HG03175 (cell line): ENCODE measurements around the gene SPACA5.
"Not testable (repeated sequence)": the region's sequence is repeated elsewhere in the genome, so short reads cannot be mapped to it uniquely, and the experiment has no call there.

Experiments
- ATAC-seq: cut with Tn5 transposase; IDR thresholded peaks from one replicate; pipeline ENCODE4 v1.9.1; 2021; ENCODE audit warnings: mild to moderate bottlenecking, moderate library complexity; ENCODE audit not compliant: unreplicated experiment

SPACA5 gene

DNA sequence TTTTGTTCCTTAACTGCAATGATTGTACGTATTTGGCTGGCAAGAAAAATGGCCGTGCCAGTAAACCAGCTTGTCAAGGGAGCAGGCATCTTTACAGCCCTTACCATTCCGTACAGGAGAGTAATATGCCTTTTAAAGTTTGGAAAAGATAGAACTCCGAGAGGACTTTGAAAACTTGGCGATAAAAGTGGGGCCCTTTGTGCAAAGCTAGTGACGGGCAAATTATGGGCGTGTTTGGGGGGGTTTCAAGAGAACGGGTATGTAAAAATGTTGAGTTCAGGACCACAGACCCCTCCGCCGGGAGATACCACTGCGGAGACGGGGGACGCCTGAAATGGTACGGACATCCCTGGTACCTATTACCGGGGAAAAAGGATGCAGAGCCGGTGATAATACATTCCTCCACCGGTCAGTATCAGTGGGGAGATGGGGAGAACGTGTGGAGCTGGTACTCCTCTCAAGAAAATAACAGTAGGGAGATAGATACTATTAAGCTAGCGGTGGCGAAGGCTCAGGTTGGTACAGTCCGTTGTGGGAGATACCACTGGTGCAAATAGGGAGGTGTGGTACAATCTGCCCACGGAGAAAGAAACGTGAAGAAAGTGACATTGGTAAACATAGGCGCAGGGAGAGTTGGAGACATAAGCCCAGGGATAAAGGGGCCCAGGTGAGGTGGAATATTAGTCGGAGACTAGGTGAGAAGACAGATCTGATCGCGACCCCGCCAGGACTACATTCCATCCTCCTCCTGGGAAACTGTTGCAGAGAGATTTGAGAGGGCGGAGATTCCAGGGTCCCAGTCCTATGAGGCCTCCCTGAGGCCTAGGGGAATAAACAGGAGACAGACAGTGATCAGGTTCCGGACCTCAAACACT lies 14.5 kb downstream of the SPACA5 start:
- ATAC-seq, result peak; percentile 74

DNA sequence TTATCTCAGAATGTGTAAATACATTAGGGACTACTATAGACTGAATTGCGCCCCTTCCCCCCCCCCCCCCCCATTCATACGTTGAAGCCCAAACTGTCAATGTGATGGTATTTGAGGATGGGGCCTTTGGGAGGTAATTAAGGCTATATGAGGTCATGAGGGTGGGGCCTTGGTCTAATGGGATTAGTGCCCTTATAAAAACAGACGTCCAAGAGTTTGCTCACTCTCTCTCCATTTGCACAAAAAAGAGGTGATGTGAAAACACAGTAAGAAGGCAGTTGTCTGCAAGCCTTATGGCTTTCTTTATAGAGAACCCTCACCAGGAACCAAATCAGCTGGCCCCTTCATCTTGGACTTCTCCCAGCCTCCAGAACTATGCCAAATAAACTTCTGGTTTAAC lies 15.3 kb downstream of the SPACA5 start:
- ATAC-seq, result no peak

DNA sequence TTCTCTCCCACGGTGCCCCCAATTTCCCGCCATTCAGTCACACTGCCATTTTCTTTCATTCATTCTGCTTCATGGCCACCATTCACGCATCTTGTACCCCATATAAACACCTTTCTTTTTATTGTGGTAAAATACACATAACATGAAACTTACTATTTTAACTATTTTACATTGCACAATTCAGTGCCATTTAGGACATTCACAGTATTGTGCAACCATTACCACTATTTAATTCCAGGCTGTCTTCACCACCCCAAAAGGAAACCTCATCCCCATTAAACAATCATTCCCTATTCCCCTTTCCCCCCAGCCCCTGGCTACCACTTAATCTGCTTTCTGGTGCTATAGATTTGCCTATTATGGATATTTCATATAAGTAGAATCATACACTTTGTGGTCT lies 15.9 kb downstream of the SPACA5 start:
- no peak for ATAC-seq

DNA sequence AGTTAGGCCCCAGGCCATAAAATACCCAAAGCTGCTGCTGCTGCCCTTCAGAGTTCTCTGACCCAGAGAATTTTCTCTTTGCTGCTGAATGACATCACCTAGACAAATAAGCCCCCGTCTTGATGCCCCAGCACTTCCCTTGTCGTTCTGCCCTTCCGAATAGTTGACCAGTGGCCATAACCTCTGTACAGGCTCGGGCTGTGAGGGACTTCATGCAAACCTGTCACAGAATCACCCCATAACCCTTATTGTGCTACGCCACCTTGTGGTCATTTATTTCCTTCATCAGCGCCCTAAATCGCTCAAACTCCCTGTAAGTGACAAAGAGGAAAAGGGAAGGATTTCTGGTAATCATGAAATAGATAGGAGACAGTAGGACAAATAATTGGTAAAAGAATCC lies 18.8 kb downstream of the SPACA5 start:
- no peak for ATAC-seq

DNA sequence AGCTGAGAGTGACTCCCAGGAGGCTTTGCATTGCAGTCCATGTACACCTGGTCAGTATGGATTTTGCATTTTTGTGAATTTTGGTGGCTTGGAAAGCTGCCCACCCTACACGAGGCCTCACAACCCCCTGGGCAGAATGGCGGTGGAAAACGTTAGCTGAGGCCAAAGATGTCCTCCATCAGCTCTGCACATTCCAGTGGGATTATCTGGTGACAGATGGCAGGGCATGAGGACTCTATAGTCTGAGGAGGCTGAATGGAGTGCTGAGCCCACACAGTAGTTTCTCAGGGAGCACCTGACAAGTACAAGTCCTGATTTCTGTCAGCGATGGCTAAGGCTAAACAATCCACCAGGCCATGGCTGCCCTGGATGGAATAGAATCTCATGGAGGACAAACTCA lies 20.8 kb downstream of the SPACA5 start:
- not testable (repeated sequence) for ATAC-seq

DNA sequence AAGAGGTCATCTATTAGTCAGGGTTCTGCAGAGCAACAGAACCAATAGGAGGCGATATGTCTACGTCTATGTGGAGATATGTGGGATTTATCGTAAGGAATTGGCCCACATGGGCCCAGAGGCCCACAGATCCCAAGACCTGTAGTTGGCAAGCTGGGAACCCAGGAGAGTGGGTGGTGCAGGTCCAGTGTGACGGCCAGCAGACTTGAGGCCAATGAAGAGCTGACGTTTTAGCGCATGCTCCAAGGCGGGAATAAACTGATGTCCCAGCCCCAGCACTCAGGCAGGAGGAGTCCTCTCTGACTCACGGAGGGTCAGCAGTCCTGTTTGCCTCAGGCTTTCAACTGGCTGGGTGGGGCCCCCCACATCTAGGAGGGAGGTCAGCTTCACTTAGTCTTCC lies 21.3 kb downstream of the SPACA5 start:
- ATAC-seq, result no peak

DNA sequence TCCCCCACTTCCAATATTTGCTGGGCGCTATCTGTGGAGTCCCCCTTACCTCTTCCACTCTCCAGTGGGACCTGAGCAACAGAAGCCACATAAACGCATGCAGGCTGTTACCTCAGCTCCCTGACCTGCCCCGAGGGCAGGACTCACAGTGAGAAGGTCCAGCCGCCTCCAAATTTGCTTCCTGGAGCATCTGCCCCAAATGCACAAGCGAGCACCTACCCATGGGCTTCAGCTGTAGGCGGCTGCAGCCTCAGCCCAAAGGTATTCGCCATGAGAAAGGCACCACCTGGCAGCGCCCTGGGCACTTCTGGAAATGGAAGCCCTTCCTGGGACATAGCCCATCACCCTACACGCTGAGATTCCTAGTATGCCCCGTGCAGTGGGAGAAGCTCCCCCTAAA lies 23.4 kb downstream of the SPACA5 start:
- no peak for ATAC-seq

DNA sequence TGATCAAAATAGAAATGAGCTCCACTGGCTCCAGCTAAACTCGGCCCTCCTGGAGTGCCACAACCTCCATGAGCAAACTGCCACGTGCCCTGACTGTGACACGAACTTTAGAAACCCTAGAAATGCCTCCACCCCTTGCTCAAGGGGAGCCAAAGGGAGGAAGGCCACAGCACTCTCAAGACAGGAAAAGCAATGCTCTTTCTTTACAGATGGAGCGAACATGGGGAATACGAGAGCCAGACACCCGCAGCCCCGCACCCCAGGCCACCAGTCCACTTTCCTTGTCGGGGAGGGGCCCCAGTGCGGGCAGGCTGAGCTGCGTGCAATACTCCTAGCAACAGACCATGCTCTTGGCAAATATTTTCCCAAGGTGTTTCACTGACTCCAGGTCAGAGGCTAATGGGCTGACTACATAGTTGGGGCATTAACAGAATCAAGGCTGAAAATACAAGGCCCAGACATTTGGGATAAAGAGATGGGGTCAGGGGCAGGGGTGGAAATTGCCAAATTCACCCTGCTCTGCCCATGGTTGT lies 23.9 kb downstream of the SPACA5 start:
- ATAC-seq, result not testable (repeated sequence)

DNA sequence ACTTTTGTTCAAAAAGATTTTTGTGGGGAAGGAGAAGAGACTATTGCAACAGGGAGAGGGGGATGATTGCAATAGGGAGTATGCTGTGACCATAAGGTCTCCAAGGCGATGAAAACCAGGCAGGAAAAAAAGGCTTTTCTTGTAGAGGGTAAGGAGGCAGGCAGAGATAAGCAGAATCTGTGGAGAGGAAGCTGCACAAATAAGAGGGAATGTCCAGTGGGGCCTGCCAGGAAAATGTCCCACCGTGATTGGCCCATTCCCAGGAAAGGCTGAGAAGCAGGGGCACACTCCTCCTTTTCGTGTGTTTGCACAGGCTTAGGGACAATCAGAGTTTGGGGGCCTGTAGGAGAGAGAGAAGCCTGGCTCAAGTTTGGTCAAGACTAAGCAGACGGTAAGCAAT lies 29.1 kb downstream of the SPACA5 start:
- no peak for ATAC-seq

DNA sequence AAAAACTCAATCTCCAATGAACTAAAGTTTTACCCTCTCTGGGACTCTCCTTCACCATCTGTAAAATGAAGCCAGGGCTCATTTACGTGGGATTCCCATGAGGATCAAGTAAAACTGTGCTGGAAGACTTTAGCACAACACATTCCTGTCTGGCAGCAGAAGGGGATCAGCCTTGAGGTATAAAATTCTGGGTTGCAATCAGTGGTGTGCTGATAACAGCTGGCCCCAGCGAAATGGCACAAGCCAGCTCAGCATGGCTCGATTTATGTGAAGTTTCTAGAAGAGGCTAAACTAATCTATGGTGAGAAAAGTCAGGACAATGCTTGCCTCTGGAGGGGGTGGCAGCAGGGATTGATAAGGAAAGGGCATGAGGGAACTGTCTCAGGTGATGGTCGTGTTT lies 36.3 kb downstream of the SPACA5 start:
- ATAC-seq, result no peak

DNA sequence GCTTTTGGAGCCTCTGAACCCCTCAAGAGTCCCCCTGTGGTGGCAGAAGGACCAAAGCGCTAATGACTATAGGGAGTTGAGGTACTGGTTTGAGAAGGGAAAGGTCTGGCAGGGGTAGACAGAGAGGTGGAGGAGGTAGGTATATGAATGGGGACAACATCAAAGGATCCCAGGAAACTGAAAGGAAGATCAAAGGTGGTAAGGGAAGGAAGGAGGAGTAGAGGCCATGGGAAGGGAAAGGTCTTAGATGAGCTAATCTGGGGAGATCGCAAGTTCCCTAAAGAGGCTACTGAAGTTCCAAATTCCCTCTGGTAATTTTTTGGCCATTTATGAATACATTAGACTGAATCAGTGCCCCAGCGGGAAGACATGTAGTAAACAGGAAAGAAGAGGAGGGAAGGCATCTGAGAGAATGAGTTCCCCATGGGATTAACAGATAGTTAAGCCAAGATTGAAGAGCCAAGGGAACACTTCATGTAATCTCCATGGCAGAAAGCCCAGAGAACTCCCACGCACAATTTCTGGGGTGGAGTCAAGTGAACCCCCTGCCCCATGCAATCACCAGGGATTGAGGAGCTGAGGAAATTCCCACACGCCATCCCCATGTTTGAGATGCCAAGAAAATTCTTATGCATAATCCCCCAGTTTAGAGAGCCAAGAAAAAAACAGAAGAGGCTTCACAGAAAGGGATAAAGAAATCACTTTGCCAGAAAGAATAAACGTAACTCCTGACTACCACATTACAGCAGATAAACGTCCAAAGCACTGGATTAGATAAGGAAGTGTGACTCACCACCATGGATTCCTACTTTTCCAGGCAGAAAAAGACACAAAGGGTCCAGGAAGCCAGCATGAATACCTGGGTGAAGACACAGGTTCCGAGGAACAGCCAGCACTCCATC lies 38.9 kb downstream of the SPACA5 start:
- ATAC-seq, result no peak

DNA sequence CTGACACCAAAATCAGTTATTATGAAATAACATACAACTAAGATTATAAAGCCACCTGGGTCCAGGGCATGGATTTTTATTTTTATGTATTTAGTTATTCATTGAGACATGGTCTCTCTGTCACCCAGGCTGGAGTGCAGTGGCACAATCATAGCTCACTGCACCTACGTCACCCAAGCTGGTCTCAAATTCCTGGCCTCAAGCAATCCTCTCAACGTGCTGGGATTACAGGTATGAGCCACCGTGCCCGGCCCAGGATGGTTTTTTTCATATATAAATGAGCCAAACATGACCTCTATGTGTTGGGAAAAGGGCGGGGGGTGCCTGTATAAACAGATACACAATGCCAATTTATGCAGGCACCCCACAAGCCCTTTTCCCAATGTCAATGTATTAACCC lies 40.1 kb downstream of the SPACA5 start:
- ATAC-seq, result no peak

DNA sequence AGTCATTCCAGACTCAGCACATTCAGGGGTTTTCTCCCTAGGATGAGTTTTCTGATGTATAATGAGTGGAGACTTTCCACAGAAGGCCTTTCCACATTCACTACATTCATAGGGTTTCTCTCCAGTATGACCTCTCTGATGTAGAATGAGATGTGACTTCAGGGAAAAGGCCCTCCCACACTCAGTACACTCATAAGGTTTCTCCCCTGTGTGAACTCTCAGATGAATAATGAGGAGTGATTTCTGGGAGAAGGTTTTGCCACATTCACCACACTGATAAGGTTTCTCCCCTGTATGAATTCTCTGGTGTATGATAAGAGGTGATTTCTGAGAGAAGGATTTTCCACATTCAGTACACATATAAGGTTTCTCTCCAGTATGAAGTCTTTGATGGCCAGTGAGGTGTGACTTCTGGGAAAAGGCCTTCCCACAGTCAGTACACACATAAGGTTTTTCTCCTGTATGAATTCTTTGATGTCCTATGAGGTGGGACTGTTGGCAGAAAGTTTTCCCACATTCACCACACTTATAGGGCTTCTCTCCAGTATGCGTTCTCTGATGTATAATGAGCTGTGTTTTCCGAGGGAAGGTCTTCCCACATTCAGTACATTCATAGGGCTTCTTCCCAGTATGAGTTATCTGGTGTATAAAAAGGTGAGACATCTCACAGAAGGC lies 52.0 kb downstream of the SPACA5 start:
- ATAC-seq, result no peak

DNA sequence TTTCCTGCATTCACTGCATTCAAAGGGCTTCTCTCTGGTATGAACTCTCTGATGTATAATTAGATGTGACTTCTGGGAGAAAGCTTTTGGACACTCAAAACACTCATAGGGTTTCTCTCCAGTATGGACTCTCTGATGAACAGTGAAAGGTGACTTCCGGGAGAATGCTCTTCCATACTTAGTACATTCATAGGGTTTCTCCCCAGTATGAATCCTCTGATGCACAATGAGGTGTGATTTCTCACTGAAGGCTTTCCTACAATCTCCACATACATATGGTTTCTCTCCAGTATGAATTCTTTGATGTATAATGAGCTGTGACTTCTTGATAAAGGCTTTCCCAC lies 52.5 kb downstream of the SPACA5 start:
- no peak for ATAC-seq
